C4-2B (cell line): ENCODE measurements around the gene CPNE6.
"Not testable (repeated sequence)": the region's sequence is repeated elsewhere in the genome, so short reads cannot be mapped to it uniquely, and the experiment has no call there.

Source experiments
- H3K27ac ChIP-seq: fragments of 450-650 bp; 2 replicates; pipeline ENCODE4 v1.5.1; 2017
- CTCF ChIP-seq: fragments of 450-650 bp; conservative IDR thresholded peaks from 2 replicates; pipeline ENCODE4 v1.5.1; 2017; ENCODE audit warnings: mild to moderate bottlenecking
- ZFX ChIP-seq: fragments of 450-650 bp; IDR thresholded peaks from 2 replicates; pipeline ENCODE4 v1.6.1; 2017

CPNE6 gene

DNA sequence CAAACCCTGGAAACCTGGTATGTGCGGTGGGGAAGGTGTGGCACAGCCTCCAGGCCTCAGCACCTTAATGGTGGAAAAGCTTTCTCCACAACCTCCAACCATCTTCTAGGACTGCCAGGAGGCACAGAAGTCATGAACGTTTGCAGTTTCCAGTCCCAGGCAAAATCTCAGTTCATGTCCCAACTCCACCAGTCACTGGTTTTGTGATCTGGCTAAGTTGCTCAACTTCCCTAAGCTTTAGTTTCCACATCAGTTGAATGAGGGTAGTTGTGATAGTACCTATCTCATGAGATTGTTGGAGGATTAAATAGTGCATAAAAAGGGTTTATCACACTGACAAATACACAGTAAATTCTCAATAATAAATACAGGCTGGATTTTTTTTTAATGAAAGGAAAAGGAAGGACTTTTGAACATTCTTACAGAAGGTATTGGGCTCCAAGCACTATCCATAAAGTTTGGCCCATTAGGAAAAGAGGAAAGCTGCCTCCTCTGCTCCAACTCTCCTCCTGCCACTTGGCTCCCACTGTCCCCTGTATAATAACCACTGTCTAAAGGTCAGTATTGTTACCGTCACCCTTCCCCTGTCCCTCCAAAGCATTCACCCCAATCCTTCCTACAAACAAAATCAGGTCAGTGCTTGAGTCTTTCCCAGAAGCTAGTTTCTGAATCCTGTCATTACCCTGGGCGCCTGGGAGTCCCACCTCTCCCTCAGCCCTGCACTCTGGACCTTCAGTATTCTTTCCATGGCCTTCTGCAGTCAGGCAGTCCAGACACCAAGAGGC lies 29.0 kb downstream of the CPNE6 start:
- TF ChIP-seq CTCF = no peak
- TF ChIP-seq ZFX = no peak
- no peak overlapping the region for H3K27ac ChIP-seq

DNA sequence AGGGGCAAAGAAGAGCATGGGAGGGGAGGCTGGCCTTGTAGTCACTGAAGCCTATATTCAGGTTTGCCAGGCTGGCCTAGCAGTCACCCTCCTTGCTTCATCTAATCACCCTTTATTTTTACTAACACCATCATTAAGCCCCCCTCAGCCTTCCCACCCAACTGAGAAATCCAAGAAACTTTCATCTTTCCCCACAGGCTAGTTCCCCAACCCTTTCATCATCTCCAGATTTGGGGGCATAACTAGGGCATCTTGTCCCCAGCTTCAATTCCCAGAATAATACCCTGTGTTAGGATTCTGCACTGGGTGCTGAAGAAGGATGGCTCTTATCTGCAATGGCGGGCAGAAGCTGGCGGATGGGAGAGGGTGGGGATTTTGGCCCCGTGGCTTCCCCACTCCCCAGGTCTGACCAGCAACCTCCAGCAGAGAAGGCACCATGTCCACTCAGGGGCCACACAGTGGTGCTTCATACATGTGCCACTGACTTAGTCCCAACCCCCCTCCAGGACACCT lies 29.7 kb downstream of the CPNE6 start:
- TF ChIP-seq ZFX (no peak), CTCF (no peak)
- H3K27ac ChIP-seq = no peak overlapping the region

GRCh38 chr14:24102357-24103048 lies 31.1 kb downstream of the CPNE6 start:
- H3K27ac ChIP-seq = no peak overlapping the region
- no peak for TF ChIP-seq ZFX
- TF ChIP-seq CTCF = no peak

GRCh38 chr14:24103451-24103850 lies 32.1 kb downstream of the CPNE6 start:
- no peak for TF ChIP-seq ZFX
- TF ChIP-seq CTCF = no peak
- no peak overlapping the region for H3K27ac ChIP-seq

DNA sequence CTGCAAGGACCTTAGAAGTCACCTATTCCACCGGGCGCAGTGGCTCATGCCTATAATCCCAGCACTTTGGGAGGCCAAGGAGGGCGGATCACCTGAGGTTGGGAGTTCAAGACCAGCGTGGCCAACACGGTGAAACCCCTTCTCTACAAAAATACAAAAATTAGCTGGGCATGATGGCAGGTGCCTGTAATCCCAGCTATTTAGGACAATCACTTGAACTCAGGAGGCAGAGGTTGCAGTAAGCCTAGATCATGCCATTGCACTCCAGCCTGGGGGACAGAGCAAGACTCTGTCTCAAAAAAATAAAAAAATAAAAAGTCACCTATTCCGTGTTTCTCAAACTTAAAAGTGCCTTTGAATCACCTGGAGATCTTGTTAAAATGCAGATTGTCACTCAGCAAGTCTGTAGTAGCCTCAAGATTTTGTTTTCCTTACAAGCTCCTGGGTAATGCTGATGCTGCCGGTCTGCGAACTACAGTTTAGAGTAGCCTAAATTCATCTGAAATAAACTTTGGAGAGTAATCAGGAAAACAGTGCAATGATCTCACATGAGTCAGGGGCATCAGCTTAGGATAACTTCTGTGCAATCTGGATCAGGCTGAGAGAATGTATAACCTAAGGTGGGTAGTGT lies 34.4 kb downstream of the CPNE6 start:
- not testable (repeated sequence) for H3K27ac ChIP-seq

DNA sequence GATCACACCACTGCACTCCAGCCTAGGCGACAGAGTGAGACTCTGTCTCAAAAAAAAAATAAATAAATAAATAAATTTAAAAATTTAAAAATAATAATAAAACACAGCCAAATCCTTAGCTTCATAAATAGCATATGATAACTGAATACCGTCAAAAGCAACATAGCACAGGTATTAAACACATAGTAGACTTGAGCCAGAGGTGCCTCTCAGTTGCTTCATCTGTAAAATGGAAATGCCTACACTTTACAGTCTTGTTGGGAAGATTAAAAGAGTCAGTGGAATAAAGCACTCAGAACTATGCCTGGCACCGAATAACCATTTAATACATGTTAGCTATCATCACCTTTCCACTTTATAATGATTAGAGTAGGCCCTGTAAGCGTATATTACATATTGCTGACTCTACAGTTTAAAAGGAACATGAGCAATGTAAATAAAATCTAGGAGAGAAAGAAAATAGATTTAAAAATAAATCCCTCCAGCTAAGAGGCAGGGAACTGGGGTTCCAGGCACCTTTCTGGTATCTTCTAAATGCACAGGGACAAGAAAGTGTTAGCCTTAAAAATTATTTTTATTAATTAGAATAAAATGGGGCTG lies 35.4 kb downstream of the CPNE6 start:
- TF ChIP-seq ZFX (no peak), CTCF (no peak)
- H3K27ac ChIP-seq = no peak overlapping the region

DNA sequence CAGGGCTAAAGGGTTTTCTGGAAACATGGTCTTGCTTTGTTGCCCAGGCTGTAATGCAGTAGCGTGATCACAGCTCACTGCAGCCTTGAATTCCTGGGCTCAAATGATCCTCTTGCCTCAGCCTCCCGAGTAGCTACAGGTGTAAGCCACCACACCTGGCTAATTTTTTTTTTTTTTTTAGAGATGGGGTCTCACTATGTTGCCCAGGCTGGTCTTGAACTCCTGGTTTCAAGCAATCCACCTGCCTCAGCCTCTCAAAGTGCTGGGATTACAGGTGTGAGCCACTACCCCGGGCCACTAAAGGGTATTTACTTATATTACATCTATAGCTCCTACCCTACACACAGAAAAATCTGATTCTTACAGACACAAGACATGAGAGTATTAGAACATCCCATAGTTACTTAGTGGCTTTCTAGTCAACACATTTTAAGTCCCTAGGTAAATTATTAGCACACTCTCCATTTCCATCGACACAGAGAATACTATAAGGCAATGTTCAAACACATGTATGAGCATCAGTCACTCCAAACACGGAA lies 37.0 kb downstream of the CPNE6 start:
- H3K27ac ChIP-seq = no peak overlapping the region
- no peak for TF ChIP-seq ZFX
- TF ChIP-seq CTCF = no peak
